Ishikawa (cell line): ENCODE measurements around the gene STXBP5.

ENCODE experiments used
- EGR1 ChIP-seq: IDR thresholded peaks from 2 replicates; pipeline ENCODE4 v1.6.1; 2012
- MAX ChIP-seq: IDR thresholded peaks from 2 replicates; pipeline ENCODE4 v1.6.1; 2012
- RAD21 ChIP-seq: IDR thresholded peaks from 2 replicates; pipeline ENCODE4 v1.6.1; 2012; ENCODE audit warnings: low read depth
- TCF12 ChIP-seq: IDR thresholded peaks from 2 replicates; pipeline ENCODE4 v1.6.1; 2012; ENCODE audit warnings: low read depth
- TEAD4 ChIP-seq: IDR thresholded peaks from 2 replicates; pipeline ENCODE4 v1.6.1; 2012

GRCh38 chr6:147392917-147393625, 188.9 kb downstream of the STXBP5 start:
- TF ChIP-seq MAX = no peak
- no peak for TF ChIP-seq TEAD4
- no peak for TF ChIP-seq RAD21
- no peak for TF ChIP-seq EGR1
- no peak for TF ChIP-seq TCF12
